H1 (cell line): ENCODE measurements around the gene GPATCH2. TPM values are rescaled to one million over a fixed set of nuclear protein-coding genes. Genes with fewer than 3 reads are reported as not detected.

Experiments used
- CTCF ChIA-PET: fragments of 300-600 bp; sonication (Branson Sonifier 250); formaldehyde crosslinking; loops from one replicate; lab custom pipeline; 2021; ENCODE audit not compliant: partially characterized antibody; lab: Charles Lee
- POLR2A ChIA-PET: fragments of 300-600 bp; sonication (Branson Sonifier 250); formaldehyde crosslinking; loops from one replicate; lab custom pipeline; 2021; ENCODE audit warnings: inconsistent platforms; ENCODE audit not compliant: partially characterized antibody; lab: Charles Lee
- DNase-seq, 2 experiments: peaks; one replicate each; pipeline versions ENCODE4 v3.0.0 to v3.0.0-alpha.2; 2010 to 2022; ENCODE audit warnings: low spot score in 2 of 2, low read depth in 1 of 2, mixed read lengths in 1 of 2
- FAIRE-seq: peaks from 2 replicates; lab custom pipeline; 2011; peaks lifted over from hg19 to GRCh38; lab: Jason Lieb, UNC
- H2AFZ ChIP-seq: 2 replicates; pipeline ENCODE4 v1.8.1; 2012; ENCODE audit warnings: low read length, inconsistent platforms
- H2AK5ac ChIP-seq: 2 replicates; pipeline ENCODE4 v1.6.1; 2013; ENCODE audit warnings: low read depth, low read length
- H2BK120ac ChIP-seq: replicated peaks from 2 replicates; pipeline ENCODE3; 2013; ENCODE audit warnings: low read depth, low read length, inconsistent platforms
- H2BK12ac ChIP-seq: 2 replicates; pipeline ENCODE4 v1.6.1; 2013; ENCODE audit warnings: low read depth, low read length
- H2BK15ac ChIP-seq: 2 replicates; pipeline ENCODE4 v1.6.1; 2013; ENCODE audit warnings: low read length
- H2BK20ac ChIP-seq: 2 replicates; pipeline ENCODE4 v1.6.1; 2013; ENCODE audit warnings: low read length
- H2BK5ac ChIP-seq: 2 replicates; pipeline ENCODE4 v1.6.1; 2013; ENCODE audit warnings: low read depth, low read length
- H3K14ac ChIP-seq: 2 replicates; pipeline ENCODE4 v1.6.1; 2013; ENCODE audit warnings: inconsistent platforms; ENCODE audit not compliant: insufficient read length
- H3K18ac ChIP-seq: 2 replicates; pipeline ENCODE4 v1.6.1; 2013; ENCODE audit warnings: low read length; ENCODE audit errors: extremely low read depth
- H3K23ac ChIP-seq: 2 replicates; pipeline ENCODE4 v1.6.1; 2013; ENCODE audit warnings: inconsistent platforms; ENCODE audit not compliant: insufficient read length
- H3K23me2 ChIP-seq: 2 replicates; pipeline ENCODE4 v1.6.1; 2013; ENCODE audit warnings: low read depth, low read length
- H3K27ac ChIP-seq: 2 replicates; pipeline ENCODE4 v1.6.1; 2011; ENCODE audit warnings: low read depth, low read length, inconsistent platforms
- H3K27me3 ChIP-seq, 4 experiments: replicated peaks in 1 of 4; 1 replicate in 1 of 4; 2 replicates in 3 of 4; pipeline versions ENCODE4 v1.6.1 to v1.8.1; 2011 to 2013; ENCODE audit warnings: low read length in 3 of 4, mild to moderate bottlenecking in 3 of 4, inconsistent platforms in 2 of 4, mixed read lengths in 2 of 4, moderate library complexity in 1 of 4; ENCODE audit not compliant: control insufficient read depth in 3 of 4, insufficient read depth in 3 of 4; ENCODE audit errors: extremely low read depth in 1 of 4
- H3K36me3 ChIP-seq, 4 experiments: 2 replicates each; pipeline versions ENCODE4 v1.6.1 to v1.8.1; 2011 to 2013; ENCODE audit warnings: mild to moderate bottlenecking in 4 of 4, low read length in 3 of 4, moderate library complexity in 2 of 4, control low read depth in 1 of 4, inconsistent platforms in 1 of 4; ENCODE audit not compliant: insufficient read depth in 4 of 4, control insufficient read depth in 2 of 4
- H3K4ac ChIP-seq: replicated peaks from 2 replicates; pipeline ENCODE3; 2013; ENCODE audit warnings: low read length, low read depth, mixed read lengths, inconsistent platforms; ENCODE audit not compliant: insufficient read length
- H3K4me1 ChIP-seq, 4 experiments: replicated peaks in 1 of 4; 1 replicate in 1 of 4; 2 replicates in 3 of 4; pipeline versions ENCODE4 v1.6.1 to v1.8.1; 2011 to 2013; ENCODE audit warnings: low read length in 3 of 4, inconsistent platforms in 2 of 4, mixed read lengths in 1 of 4; ENCODE audit not compliant: insufficient read depth in 4 of 4, control insufficient read depth in 3 of 4
- H3K4me2 ChIP-seq, 2 experiments: 2 replicates each; pipeline versions ENCODE4 v1.6.1 to v1.8.1; 2011 to 2013; ENCODE audit warnings: low read depth in 2 of 2, low read length in 2 of 2, control low read depth in 1 of 2, inconsistent platforms in 1 of 2, mild to moderate bottlenecking in 1 of 2; ENCODE audit not compliant: insufficient read depth in 1 of 2
- H3K4me3 ChIP-seq, 4 experiments: fragments of 200-600, 300-600 bp in 1 of 4; sonication (generic), shearing (Covaris generic), sonication (Bioruptor Twin) in 1 of 4; 2 replicates each; pipeline versions ENCODE4 v1.5.1 to v1.8.1; 2011 to 2016; ENCODE audit warnings: low read length in 4 of 4, low read depth in 3 of 4, control low read depth in 2 of 4, inconsistent platforms in 2 of 4, mild to moderate bottlenecking in 2 of 4, mixed read lengths in 1 of 4, moderate library complexity in 1 of 4; ENCODE audit not compliant: insufficient read depth in 2 of 4; ENCODE audit errors: extremely low read depth in 1 of 4
- H3K56ac ChIP-seq: replicated peaks from 2 replicates; pipeline ENCODE3; 2013; ENCODE audit warnings: low read depth, mild to moderate bottlenecking, mixed read lengths, low read length, inconsistent platforms; ENCODE audit not compliant: insufficient read length
- H3K79me1 ChIP-seq: 2 replicates; pipeline ENCODE4 v1.6.1; 2013; ENCODE audit warnings: low read depth, low read length, control low read depth
- H3K79me2 ChIP-seq, 2 experiments: 2 replicates each; pipeline versions ENCODE4 v1.6.1 to v1.8.1; 2012 to 2013; ENCODE audit warnings: low read length in 2 of 2, mild to moderate bottlenecking in 2 of 2, inconsistent platforms in 1 of 2; ENCODE audit not compliant: insufficient read depth in 2 of 2, control insufficient read depth in 1 of 2
- H3K9ac ChIP-seq, 4 experiments: replicated peaks in 1 of 4; 1 replicate in 1 of 4; 2 replicates in 3 of 4; pipeline versions ENCODE4 v1.6.1 to v1.8.1; 2011 to 2013; ENCODE audit warnings: low read depth in 3 of 4, low read length in 3 of 4, control low read depth in 2 of 4, mild to moderate bottlenecking in 2 of 4, moderate library complexity in 2 of 4, inconsistent platforms in 1 of 4; ENCODE audit errors: extremely low read depth in 1 of 4
- H3K9me3 ChIP-seq, 2 experiments: 2 replicates each; pipeline versions ENCODE4 v1.6.1 to v1.8.1; 2012 to 2013; ENCODE audit warnings: mild to moderate bottlenecking in 2 of 2, moderate library complexity in 2 of 2, control low read depth in 1 of 2, inconsistent platforms in 1 of 2, low read depth in 1 of 2, low read length in 1 of 2, mixed read lengths in 1 of 2; ENCODE audit not compliant: insufficient read depth in 2 of 2
- H4K20me1 ChIP-seq, 2 experiments: replicated peaks in 1 of 2; 2 replicates each; pipeline versions ENCODE3 to v1.8.1; 2011 to 2013; ENCODE audit warnings: inconsistent platforms in 2 of 2, low read length in 2 of 2, mild to moderate bottlenecking in 1 of 2; ENCODE audit not compliant: insufficient read depth in 2 of 2, control insufficient read depth in 1 of 2
- H4K5ac ChIP-seq: 2 replicates; pipeline ENCODE4 v1.6.1; 2013; ENCODE audit warnings: low read length, low read depth, mixed read lengths, inconsistent platforms; ENCODE audit not compliant: insufficient read length
- H4K8ac ChIP-seq: 2 replicates; pipeline ENCODE4 v1.8.0; 2013; ENCODE audit warnings: mild to moderate bottlenecking, moderate library complexity, low read length, inconsistent platforms; ENCODE audit not compliant: insufficient read depth; ENCODE audit errors: extremely low read depth
- H4K91ac ChIP-seq: replicated peaks from 2 replicates; pipeline ENCODE3; 2013; ENCODE audit warnings: low read length, mixed read lengths, inconsistent platforms; ENCODE audit not compliant: insufficient read length
- ASH2L ChIP-seq: fragments of 200-600, 300-600 bp; sonication (generic); IDR thresholded peaks from one replicate; pipeline ENCODE4 v1.7.1; 2017; ENCODE audit warnings: low read length
- CHD1 ChIP-seq: IDR thresholded peaks from 2 replicates; pipeline ENCODE4 v1.6.1; 2012; ENCODE audit warnings: low read depth, low read length, improper control_type of control experiment
- CHD2 ChIP-seq: IDR thresholded peaks from 2 replicates; pipeline ENCODE4 v1.6.1; 2012; ENCODE audit warnings: low read length, improper control_type of control experiment
- CREB1 ChIP-seq: IDR thresholded peaks from 2 replicates; pipeline ENCODE4 v1.6.1; 2012; ENCODE audit warnings: inconsistent platforms
- EZH2 ChIP-seq: fragments of 200-600 bp; sonication (generic); IDR thresholded peaks from 2 replicates; pipeline ENCODE4 v1.7.1; 2012; ENCODE audit warnings: low read depth, mild to moderate bottlenecking, moderate library complexity, low read length, inconsistent platforms; ENCODE audit not compliant: severe bottlenecking
- GTF2F1 ChIP-seq: IDR thresholded peaks from 2 replicates; pipeline ENCODE4 v1.6.1; 2012; ENCODE audit warnings: low read depth, low read length, improper control_type of control experiment, borderline replicate concordance
- JUND ChIP-seq: IDR thresholded peaks from 2 replicates; pipeline ENCODE4 v1.6.1; 2011; ENCODE audit warnings: mild to moderate bottlenecking, improper control_type of control experiment, low read length
- KDM1A ChIP-seq: fragments of 200-600, 300-600 bp; sonication (generic); IDR thresholded peaks from 2 replicates; pipeline ENCODE4 v1.7.1; 2016; ENCODE audit warnings: mild to moderate bottlenecking, low read length, borderline replicate concordance
- RBBP5 ChIP-seq: IDR thresholded peaks from 2 replicates; pipeline ENCODE4 v1.7.1; 2012; ENCODE audit warnings: low read depth, mild to moderate bottlenecking, inconsistent platforms, low read length, moderate library complexity, borderline replicate concordance
- SIRT6 ChIP-seq: IDR thresholded peaks from one replicate; pipeline ENCODE4 v1.7.1; 2012; ENCODE audit warnings: low read length, inconsistent platforms
- SP1 ChIP-seq: IDR thresholded peaks from 2 replicates; pipeline ENCODE4 v1.6.1; 2011; ENCODE audit warnings: low read depth, low read length
- SP2 ChIP-seq: IDR thresholded peaks from 2 replicates; pipeline ENCODE4 v1.6.1; 2012; ENCODE audit warnings: mild to moderate bottlenecking, low read length, inconsistent platforms
- SUZ12 ChIP-seq: fragments of 200-600 bp; sonication (generic); IDR thresholded peaks from 2 replicates; pipeline ENCODE4 v1.6.1; 2012; ENCODE audit warnings: mild to moderate bottlenecking, inconsistent platforms, low read length, moderate library complexity, mixed read lengths
- TAF7 ChIP-seq: optimal IDR thresholded peaks from 2 replicates; pipeline ENCODE3; 2011; ENCODE audit warnings: low read depth, mild to moderate bottlenecking, inconsistent platforms, low read length, moderate library complexity, borderline replicate concordance
- WGBS, 2 experiments: shearing (Covaris generic) in 1 of 2; methylation state at CpG; one replicate each; pipeline versions ENCODE4 v1.1.6 to v1.1.7; 2013 to 2015; ENCODE audit warnings: low lambda C conversion rate in 2 of 2, mixed read lengths in 2 of 2, inconsistent platforms in 1 of 2, low coverage in 1 of 2, missing lambda C conversion rate in 1 of 2; ENCODE audit not compliant: insufficient replicate concordance in 2 of 2, insufficient coverage in 1 of 2, insufficient read length in 1 of 2; ENCODE audit errors: extremely low coverage in 1 of 2, missing lambda C conversion rate in 1 of 2; 5-methylcytosine and 5-hydroxymethylcytosine counted together
- polyA plus RNA-seq, 7 experiments: library from polyadenylated mRNA; depleted of rRNA in 3 of 7; stranded (reverse) in 5 of 7; unstranded in 2 of 7; fragments of >200 nt in 5 of 7; fragments of 200-250 nt in 2 of 7; gene quantifications; 1 replicate in 5 of 7; 2 replicates in 1 of 7; 4 replicates in 1 of 7; pipeline versions ENCODE4 v1.2.1 to v1.2.3, GENCODE V29; 2011 to 2013; ENCODE audit warnings: missing spikeins in 2 of 7, mixed read lengths in 2 of 7
- total RNA-seq: library from RNA; stranded (reverse); fragmentation: NEBNext Ultra II Directional; extraction: Animal tissue kit (Norgen Biotek cat#: 25700); gene quantifications from 2 replicates; pipeline ENCODE4 v1.2.1, GENCODE V29; 2021
- TF ChIP-seq, protein P1 (sequence below): IDR thresholded peaks from 2 replicates; pipeline ENCODE4 v1.6.1; 2012; ENCODE audit warnings: inconsistent platforms

The GPATCH2 gene
- total and polyA plus RNA-seq, 2 of the 8 experiments (the other 6 are each of a cell fraction or from before 2014, with no cell fraction given) = 3.9 to 13.1 TPM

DNA sequence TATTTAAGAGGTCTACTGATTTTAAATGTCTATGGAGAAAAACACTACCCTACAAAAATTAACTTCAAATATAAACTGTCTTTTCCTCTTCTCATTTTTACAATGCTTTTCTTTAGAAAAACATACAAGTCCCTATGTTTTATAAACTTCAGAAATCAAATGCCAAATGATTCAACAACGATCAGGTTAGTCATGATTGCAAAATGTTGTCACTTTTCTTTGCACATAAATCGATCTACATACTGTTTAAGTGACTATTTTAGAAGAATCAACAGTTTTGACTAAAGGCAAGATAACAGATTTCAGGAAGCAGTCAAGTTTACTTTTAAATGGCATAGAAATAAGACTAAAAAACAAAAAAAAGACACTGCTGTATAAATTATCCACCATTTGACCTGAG is 168.7 kb downstream of the GPATCH2 start:
- peaks cover 0 to 6% of the 10 kb centered on the region in 2 experiments; a peak in 1 of 4 replicates for H3K9me3 ChIP-seq
- WGBS, 2 experiments = 93% methylated on average over 2 of the region's 2 CpGs; no CpG with 5 or more reads in 1 of the 2 experiments
- no peak overlapping the region for H3K9ac ChIP-seq
- no peak overlapping the region for H3K23ac ChIP-seq
- H2AK5ac ChIP-seq = no peak overlapping the region
- H3K79me2 ChIP-seq = no peaks in the 10 kb centered on the region
- ChIA-PET POLR2A (no interaction called here), CTCF (no interaction called here)
- no peak overlapping the region for H3K27ac ChIP-seq
- H2BK12ac ChIP-seq = no peak overlapping the region
- no peaks in the 10 kb centered on the region for H3K27me3 ChIP-seq
- H2BK5ac ChIP-seq = no peak overlapping the region
- TF ChIP-seq RBBP5 (no peak), CHD2 (no peak), EZH2 (no peak), SP1 (no peak), SP2 (no peak), SIRT6 (no peak), ASH2L (no peak), TAF7 (no peak), KDM1A (no peak), GTF2F1 (no peak), JUND (no peak), CREB1 (no peak), CHD1 (no peak), SUZ12 (no peak)
- TF ChIP-seq, protein P1, sequence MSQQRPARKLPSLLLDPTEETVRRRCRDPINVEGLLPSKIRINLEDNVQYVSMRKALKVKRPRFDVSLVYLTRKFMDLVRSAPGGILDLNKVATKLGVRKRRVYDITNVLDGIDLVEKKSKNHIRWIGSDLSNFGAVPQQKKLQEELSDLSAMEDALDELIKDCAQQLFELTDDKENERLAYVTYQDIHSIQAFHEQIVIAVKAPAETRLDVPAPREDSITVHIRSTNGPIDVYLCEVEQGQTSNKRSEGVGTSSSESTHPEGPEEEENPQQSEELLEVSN = no peak
- H3K4me3 ChIP-seq = no peak overlapping the region
- no peak overlapping the region for H3K14ac ChIP-seq
- H3K36me3 ChIP-seq = no peaks in the 10 kb centered on the region
- H3K4ac ChIP-seq = no peak overlapping the region
- no peak overlapping the region for H3K18ac ChIP-seq
- no peaks in the 10 kb centered on the region for H3K4me1 ChIP-seq
- H3K4me2 ChIP-seq = no peak overlapping the region
- H3K23me2 ChIP-seq = no peaks in the 10 kb centered on the region
- H4K91ac ChIP-seq = no peak overlapping the region
- no peak overlapping the region for H2BK15ac ChIP-seq
- no peak overlapping the region for H2AFZ ChIP-seq
- no peak for FAIRE-seq
- H3K56ac ChIP-seq = no peak overlapping the region
- DNase-seq = no peak
- no peak overlapping the region for H4K8ac ChIP-seq
- H4K5ac ChIP-seq = no peak overlapping the region
- no peak overlapping the region for H2BK120ac ChIP-seq
- no peaks in the 10 kb centered on the region for H4K20me1 ChIP-seq
- no peaks in the 10 kb centered on the region for H3K79me1 ChIP-seq
- no peak overlapping the region for H2BK20ac ChIP-seq
